Prostate gland (tissue), 2 donors: ENCODE measurements around the gene KRTAP4-9.
"Not testable (repeated sequence)": the region's sequence is repeated elsewhere in the genome, so short reads cannot be mapped to it uniquely, and the experiment has no call there.

Experiments used
- POLR2A ChIP-seq: fragments of 450-650 bp; IDR thresholded peaks from one replicate; pipeline ENCODE4 v1.6.1; 2016; ENCODE audit warnings: antibody characterized with exemption, mild to moderate bottlenecking
- POLR2AphosphoS5 ChIP-seq: sonication (generic); formaldehyde crosslinking; IDR thresholded peaks from one replicate; pipeline ENCODE4 v1.6.1; 2017; ENCODE audit warnings: antibody characterized with exemption
- TF ChIP-seq, protein P1 (sequence below), 4 experiments: fragments of 200-600 bp in 2 of 4; fragments of 450-650 bp in 2 of 4; sonication (generic) in 2 of 4; IDR thresholded peaks; 1 replicate in 3 of 4; 2 replicates in 1 of 4; pipeline ENCODE4 v1.5.1; 2016 to 2019; ENCODE audit warnings: antibody characterized with exemption in 4 of 4, mild to moderate bottlenecking in 2 of 4, moderate library complexity in 2 of 4

DNA sequence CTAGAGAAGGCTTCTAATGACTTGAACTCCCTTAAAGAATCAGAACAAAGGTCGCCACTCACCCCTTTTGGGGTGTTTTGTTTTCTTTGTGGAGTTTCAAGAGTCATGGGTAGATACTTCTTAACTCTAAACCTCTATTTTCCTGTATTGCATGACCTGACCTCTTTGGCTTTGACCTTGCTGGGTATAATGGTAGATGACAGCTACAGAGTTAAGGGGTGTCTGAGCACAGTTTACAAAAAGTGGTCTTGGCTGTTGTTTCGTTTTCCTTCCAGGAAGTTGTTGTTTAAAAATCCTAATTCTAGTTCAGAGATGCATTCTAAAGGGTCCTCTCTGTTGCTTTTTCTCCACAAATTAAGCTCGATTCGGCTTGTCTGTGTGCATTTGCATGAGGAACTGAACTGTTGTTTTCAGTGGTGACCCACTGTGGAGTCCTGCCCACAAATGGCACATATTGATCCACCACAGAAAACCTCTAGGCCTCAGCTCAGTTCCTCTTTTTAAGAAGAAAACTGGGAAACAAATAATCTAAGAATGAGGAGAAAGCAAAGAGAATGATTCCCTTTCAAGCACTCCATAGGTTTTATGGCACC, 16.3 kb upstream of the KRTAP4-9 start:
- TF ChIP-seq, protein P1, sequence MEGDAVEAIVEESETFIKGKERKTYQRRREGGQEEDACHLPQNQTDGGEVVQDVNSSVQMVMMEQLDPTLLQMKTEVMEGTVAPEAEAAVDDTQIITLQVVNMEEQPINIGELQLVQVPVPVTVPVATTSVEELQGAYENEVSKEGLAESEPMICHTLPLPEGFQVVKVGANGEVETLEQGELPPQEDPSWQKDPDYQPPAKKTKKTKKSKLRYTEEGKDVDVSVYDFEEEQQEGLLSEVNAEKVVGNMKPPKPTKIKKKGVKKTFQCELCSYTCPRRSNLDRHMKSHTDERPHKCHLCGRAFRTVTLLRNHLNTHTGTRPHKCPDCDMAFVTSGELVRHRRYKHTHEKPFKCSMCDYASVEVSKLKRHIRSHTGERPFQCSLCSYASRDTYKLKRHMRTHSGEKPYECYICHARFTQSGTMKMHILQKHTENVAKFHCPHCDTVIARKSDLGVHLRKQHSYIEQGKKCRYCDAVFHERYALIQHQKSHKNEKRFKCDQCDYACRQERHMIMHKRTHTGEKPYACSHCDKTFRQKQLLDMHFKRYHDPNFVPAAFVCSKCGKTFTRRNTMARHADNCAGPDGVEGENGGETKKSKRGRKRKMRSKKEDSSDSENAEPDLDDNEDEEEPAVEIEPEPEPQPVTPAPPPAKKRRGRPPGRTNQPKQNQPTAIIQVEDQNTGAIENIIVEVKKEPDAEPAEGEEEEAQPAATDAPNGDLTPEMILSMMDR (IDR thresholded peaks at IDR 0.05), result not testable (repeated sequence)
- TF ChIP-seq POLR2AphosphoS5, POLR2A: not testable (repeated sequence)
